ENCODE data around the gene OSTC.

OSTC gene

DNA sequence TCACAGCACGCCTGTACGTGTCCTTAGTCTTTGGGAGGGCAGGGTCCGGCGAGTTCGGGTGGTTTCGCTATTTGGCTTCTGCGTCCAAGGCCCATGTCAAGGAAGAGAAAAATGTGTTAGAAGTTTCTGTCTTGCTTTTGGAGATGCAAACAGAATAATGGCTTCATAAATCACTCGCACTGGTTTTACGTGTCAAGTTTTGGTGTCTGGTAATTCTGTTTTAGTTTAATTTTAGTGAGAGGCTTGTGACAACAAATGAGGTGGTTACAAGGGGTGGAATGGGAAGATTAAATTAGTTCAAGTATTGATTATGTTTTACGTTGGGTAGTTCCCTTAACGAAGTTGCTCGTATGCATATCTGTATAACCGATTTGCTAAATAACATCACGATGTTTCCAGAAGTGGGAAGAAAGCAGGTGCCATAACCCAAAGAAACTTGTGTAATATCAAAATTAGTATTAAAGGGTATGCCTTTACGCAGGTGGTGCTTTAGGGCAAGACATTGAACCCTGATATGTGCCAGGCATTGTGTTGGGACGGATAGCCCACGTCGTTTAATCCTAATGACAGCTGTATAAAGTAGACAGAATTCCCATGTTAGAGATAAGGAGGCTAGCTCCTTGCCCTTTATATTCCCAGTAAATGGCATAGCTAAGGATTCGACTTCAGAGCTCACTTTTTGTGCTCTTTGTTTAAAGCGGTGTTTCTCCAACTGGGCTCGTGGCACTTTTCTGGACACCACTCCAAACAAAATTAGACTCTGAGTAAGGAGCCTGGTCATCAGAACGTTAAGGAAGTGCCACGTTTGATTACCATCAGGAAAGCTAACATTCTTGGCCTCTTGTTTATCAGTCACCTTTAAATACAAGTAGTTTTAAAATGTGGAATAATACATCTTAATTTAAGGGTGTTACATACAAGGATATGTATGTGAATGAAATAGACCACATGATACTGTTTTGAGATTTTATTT, 29.2 kb upstream of the OSTC start:
- peaks cover 17% of the 10 kb centered on the region; the same call in 1 of the 2 replicates for H3K4me1 ChIP-seq (ENCODE audit: control insufficient read depth, insufficient read depth, low read length)
- H3K27me3 ChIP-seq (ENCODE audit: control insufficient read depth, insufficient read depth, low read length): no peaks in the 10 kb centered on the region
- H3K36me3 ChIP-seq (ENCODE audit: control insufficient read depth, insufficient read depth, low read length): peaks cover 54% of the 10 kb centered on the region
- peak overlapping the region; percentile 96 for H3K9ac ChIP-seq (ENCODE audit: low read length)
- H3K9me3 ChIP-seq (ENCODE audit: control insufficient read depth, insufficient read depth, low read depth, low read length): no peaks in the 10 kb centered on the region; the same call in 1 of the 2 replicates
- H3K4me3 ChIP-seq (ENCODE audit: low read depth, low read length): peak overlapping the region; percentile 86
- H3K27ac ChIP-seq (ENCODE audit: low read depth, low read length): peak overlapping the region; percentile 90

DNA sequence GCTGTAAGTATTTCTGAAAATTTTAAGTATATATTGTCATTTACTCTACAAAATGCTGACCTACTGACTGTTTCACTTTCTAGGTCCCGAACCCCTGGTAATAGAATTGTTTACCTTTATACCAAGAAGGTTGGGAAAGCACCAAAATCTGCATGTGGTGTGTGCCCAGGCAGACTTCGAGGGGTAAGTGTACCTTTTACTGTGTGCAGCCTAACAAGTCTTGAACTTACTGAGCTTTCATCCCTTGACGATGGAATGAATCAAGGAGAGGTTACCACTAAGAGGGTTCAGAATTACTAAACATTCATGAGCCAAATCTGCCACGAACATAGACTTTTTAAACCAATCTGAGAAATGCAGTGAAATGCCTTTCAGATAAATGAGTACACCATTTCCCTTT, 28.4 kb upstream of the OSTC start:
- Histone ChIP-seq H3K27me3 (ENCODE audit: control insufficient read depth, insufficient read depth, low read length) (no peaks in the 10 kb centered on the region), H3K36me3 (ENCODE audit: control insufficient read depth, insufficient read depth, low read length) (peaks cover 62% of the 10 kb centered on the region), H3K9me3 (ENCODE audit: control insufficient read depth, insufficient read depth, low read depth, low read length) (no peaks in the 10 kb centered on the region; the same call in 1 of the 2 replicates), H3K4me1 (ENCODE audit: control insufficient read depth, insufficient read depth, low read length) (peaks cover 17% of the 10 kb centered on the region; the same call in 1 of the 2 replicates), H3K4me3 (ENCODE audit: low read depth, low read length) (peak overlapping the region; percentile 86), H3K9ac (ENCODE audit: low read length) (peak overlapping the region; percentile 96), H3K27ac (ENCODE audit: low read depth, low read length) (no peak overlapping the region)

DNA sequence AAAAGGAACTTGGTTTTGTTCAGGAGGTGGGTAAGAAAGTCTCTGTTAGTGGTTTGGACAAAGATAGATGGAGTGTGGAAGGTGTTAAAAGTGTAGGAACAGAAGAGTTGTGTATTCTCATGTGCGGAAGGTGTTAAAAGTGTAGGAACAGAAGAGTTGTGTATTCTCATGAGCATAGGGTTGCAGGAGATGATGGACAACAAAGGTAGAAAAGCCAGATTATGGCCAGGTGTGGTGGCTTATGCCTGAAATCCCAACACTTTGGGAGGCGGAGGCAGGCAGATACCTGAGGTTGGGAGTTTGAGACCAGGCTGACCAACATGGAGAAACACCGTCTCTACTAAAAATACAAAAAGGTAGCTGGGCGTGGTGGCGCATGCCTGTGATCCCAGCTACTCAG, 27.6 kb upstream of the OSTC start:
- Histone ChIP-seq H3K36me3 (ENCODE audit: control insufficient read depth, insufficient read depth, low read length) (peaks cover 70% of the 10 kb centered on the region), H3K27ac (ENCODE audit: low read depth, low read length) (no peak overlapping the region), H3K9ac (ENCODE audit: low read length) (no peak overlapping the region), H3K4me3 (ENCODE audit: low read depth, low read length) (peak overlapping the region; percentile 86; the same call in 1 of the 2 replicates), H3K9me3 (ENCODE audit: control insufficient read depth, insufficient read depth, low read depth, low read length) (no peaks in the 10 kb centered on the region), H3K4me1 (ENCODE audit: control insufficient read depth, insufficient read depth, low read length) (peaks cover 17% of the 10 kb centered on the region; the same call in 1 of the 2 replicates), H3K27me3 (ENCODE audit: control insufficient read depth, insufficient read depth, low read length) (no peaks in the 10 kb centered on the region)

DNA sequence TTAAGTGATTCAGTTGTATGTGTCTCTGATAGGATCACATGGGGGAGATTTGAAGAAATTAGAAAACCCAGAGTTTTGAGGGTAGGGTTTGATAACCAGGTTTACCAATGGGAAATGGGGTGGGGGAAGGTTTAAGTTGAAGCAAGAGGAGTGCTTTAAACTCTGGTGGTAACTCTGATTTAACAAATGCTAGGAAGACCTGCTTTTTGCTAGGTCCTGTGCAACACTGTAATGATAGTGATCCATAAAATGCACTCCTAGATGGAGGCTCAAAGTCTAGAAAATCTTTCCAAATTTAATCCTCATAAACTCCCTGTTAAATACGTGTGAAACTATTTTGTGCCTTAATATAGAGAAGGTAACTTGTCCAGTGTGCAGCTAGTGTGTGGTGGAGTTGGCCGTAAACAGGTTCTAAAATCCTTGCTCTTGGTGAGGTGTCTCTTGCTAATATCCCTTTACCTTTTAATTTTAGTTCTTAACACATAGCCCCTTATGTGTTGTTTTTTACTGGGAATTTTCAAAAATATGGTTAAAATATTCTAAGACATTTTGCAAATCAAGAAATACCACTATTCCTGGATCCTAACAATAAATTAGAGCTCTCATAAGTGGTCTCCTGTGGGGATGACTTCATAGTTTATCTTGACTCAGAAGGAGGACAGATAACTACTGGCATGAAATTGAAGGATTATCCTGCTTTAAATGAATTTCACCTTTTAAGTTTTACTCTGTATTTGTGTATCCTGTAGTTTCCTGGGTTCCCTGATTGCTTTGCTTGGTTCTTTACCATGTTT, 25.9 kb upstream of the OSTC start:
- no peak overlapping the region for H3K9ac ChIP-seq (ENCODE audit: low read length)
- H3K4me1 ChIP-seq (ENCODE audit: control insufficient read depth, insufficient read depth, low read length): peaks cover 14% of the 10 kb centered on the region; the same call in 1 of the 2 replicates
- peaks cover 85% of the 10 kb centered on the region for H3K36me3 ChIP-seq (ENCODE audit: control insufficient read depth, insufficient read depth, low read length)

DNA sequence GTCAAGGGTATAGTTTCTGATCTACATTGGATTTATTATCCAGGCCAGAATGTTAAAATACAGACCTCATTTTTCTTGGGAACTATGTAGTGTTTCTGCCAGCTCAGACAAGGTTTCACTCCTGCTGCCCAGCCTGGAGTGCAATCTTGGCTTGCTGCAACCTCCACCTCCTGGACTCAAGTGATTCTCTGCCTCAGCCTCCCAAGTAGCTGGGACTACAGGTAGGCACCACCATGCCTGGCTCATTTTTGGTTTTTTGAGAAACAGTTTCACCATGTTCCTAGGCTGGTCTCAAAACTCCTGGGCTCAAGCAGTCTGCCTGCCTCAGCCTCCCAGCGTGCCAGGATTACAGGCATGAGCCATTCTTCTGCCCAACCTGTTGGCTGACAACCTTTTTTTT, 24.3 kb upstream of the OSTC start:
- H3K27ac ChIP-seq (ENCODE audit: low read depth, low read length): no peak overlapping the region
- H3K36me3 ChIP-seq (ENCODE audit: control insufficient read depth, insufficient read depth, low read length): peaks cover 98% of the 10 kb centered on the region
- no peak overlapping the region for H3K9ac ChIP-seq (ENCODE audit: low read length)
- no peaks in the 10 kb centered on the region for H3K27me3 ChIP-seq (ENCODE audit: control insufficient read depth, insufficient read depth, low read length)
- H3K4me3 ChIP-seq (ENCODE audit: low read depth, low read length): no peak overlapping the region
- peaks cover 9% of the 10 kb centered on the region; the same call in 1 of the 2 replicates for H3K4me1 ChIP-seq (ENCODE audit: control insufficient read depth, insufficient read depth, low read length)
- H3K9me3 ChIP-seq (ENCODE audit: control insufficient read depth, insufficient read depth, low read depth, low read length): no peaks in the 10 kb centered on the region

More for the DNA sequence above, 25.9 kb upstream of the OSTC start:
- H3K27me3 ChIP-seq (ENCODE audit: control insufficient read depth, insufficient read depth, low read length): no peaks in the 10 kb centered on the region
- H3K4me3 ChIP-seq (ENCODE audit: low read depth, low read length): no peak overlapping the region
- no peak overlapping the region for H3K27ac ChIP-seq (ENCODE audit: low read depth, low read length)
- no peaks in the 10 kb centered on the region for H3K9me3 ChIP-seq (ENCODE audit: control insufficient read depth, insufficient read depth, low read depth, low read length)

DNA sequence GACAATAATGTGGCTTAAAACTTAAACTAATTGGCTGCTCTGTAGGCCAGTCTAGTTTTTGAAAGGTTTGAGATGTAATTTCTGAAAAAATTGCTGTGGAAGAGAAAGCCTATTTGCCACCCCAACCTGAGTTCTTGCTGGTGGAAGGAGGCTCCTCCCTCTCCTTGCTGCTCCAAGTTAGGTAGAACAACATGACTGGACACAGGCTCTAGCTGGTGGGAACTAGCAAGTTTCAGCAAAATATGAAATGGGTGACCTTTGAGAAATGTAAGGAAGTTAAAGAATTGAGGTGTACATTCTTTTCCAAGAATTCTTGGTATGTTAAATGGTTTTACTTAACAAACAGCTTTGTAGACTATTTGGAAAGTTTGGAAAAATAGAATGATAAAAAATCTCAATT, 22.0 kb upstream of the OSTC start:
- no peaks in the 10 kb centered on the region for H3K4me1 ChIP-seq (ENCODE audit: control insufficient read depth, insufficient read depth, low read length)
- peaks cover 98% of the 10 kb centered on the region for H3K36me3 ChIP-seq (ENCODE audit: control insufficient read depth, insufficient read depth, low read length)
- H3K9ac ChIP-seq (ENCODE audit: low read length): no peak overlapping the region
- no peak overlapping the region for H3K27ac ChIP-seq (ENCODE audit: low read depth, low read length)
- no peak overlapping the region for H3K4me3 ChIP-seq (ENCODE audit: low read depth, low read length)
- no peaks in the 10 kb centered on the region for H3K9me3 ChIP-seq (ENCODE audit: control insufficient read depth, insufficient read depth, low read depth, low read length)
- no peaks in the 10 kb centered on the region for H3K27me3 ChIP-seq (ENCODE audit: control insufficient read depth, insufficient read depth, low read length)

DNA sequence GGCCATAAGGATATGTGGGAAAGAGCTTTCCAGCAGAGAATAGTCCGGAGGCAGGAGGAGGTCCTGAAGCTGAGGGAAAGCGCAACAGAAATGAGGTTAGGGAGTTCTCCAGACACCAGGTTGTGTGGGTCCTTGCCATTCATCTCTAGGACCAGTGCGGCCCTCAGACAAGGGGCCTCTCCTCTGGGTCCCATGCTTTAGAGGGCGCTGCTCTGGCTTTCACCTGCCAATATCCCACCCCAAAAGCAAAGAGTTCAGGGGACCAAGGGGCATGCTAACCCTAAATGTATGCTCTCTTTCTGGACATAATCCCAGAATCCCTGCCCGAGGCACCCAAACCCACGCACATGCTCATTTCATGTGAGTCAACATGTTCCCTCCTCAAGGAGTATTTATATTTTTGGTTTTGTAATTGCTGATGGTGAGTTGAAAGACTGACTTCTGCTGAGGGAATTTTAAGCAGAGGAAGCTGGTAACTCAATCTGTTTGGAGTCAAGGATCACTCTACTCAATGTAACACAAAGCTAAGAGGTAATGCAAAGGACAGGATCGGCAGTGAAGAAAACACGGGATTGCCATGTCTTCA, 15.2 kb upstream of the OSTC start:
- Histone ChIP-seq H3K4me3 (ENCODE audit: low read depth, low read length) (no peak overlapping the region), H3K9me3 (ENCODE audit: control insufficient read depth, insufficient read depth, low read depth, low read length) (no peaks in the 10 kb centered on the region), H3K27ac (ENCODE audit: low read depth, low read length) (no peak overlapping the region), H3K36me3 (ENCODE audit: control insufficient read depth, insufficient read depth, low read length) (peaks cover 54% of the 10 kb centered on the region), H3K27me3 (ENCODE audit: control insufficient read depth, insufficient read depth, low read length) (no peaks in the 10 kb centered on the region), H3K4me1 (ENCODE audit: control insufficient read depth, insufficient read depth, low read length) (no peaks in the 10 kb centered on the region), H3K9ac (ENCODE audit: low read length) (no peak overlapping the region)

DNA sequence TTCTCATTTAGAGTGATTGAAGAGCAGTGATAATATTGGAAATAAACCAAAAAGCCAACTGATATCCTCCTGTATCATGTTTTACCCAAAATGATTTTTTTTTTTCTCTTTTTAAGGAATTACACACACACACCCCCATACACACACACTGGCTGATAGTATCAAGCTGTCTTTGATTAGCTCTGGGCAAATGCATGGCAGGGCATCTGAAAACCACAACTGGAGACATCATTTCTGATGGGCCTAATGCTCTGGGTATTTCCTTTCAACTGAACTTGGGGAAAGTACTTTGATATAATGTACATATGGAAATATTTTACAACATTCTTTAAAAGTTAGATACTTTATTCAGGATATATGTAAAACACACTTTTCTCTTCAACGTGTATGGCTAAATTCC, 14.2 kb upstream of the OSTC start:
- H3K27ac ChIP-seq (ENCODE audit: low read depth, low read length): no peak overlapping the region; the same call in 1 of the 2 replicates
- H3K9me3 ChIP-seq (ENCODE audit: control insufficient read depth, insufficient read depth, low read depth, low read length): no peaks in the 10 kb centered on the region
- H3K4me1 ChIP-seq (ENCODE audit: control insufficient read depth, insufficient read depth, low read length): no peaks in the 10 kb centered on the region
- no peak overlapping the region for H3K4me3 ChIP-seq (ENCODE audit: low read depth, low read length)
- H3K9ac ChIP-seq (ENCODE audit: low read length): no peak overlapping the region
- H3K27me3 ChIP-seq (ENCODE audit: control insufficient read depth, insufficient read depth, low read length): no peaks in the 10 kb centered on the region
- peaks cover 44% of the 10 kb centered on the region for H3K36me3 ChIP-seq (ENCODE audit: control insufficient read depth, insufficient read depth, low read length)

DNA sequence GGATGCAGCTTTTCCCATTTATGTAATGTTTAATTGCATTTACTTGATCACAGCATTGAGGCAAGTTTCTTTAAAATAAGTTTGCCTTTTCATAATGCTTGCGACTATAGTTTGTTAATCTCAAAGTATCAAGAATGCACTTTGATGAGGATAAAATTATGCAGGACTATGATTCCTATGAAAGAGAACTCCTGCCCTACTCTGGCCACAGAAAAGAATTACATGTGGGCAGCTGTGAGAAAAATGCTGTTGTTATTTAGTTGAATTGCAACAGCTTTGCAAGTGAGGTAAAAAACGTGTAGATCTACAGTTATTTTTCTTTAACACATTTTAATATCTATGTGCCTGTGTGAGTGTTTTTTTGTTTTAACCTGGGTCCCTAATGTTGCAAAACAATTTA, 12.5 kb upstream of the OSTC start:
- Histone ChIP-seq H3K27ac (ENCODE audit: low read depth, low read length) (no peak overlapping the region), H3K9me3 (ENCODE audit: control insufficient read depth, insufficient read depth, low read depth, low read length) (no peaks in the 10 kb centered on the region), H3K9ac (ENCODE audit: low read length) (no peak overlapping the region), H3K36me3 (ENCODE audit: control insufficient read depth, insufficient read depth, low read length) (peaks cover 28% of the 10 kb centered on the region), H3K4me3 (ENCODE audit: low read depth, low read length) (no peak overlapping the region), H3K27me3 (ENCODE audit: control insufficient read depth, insufficient read depth, low read length) (no peaks in the 10 kb centered on the region), H3K4me1 (ENCODE audit: control insufficient read depth, insufficient read depth, low read length) (no peaks in the 10 kb centered on the region)

DNA sequence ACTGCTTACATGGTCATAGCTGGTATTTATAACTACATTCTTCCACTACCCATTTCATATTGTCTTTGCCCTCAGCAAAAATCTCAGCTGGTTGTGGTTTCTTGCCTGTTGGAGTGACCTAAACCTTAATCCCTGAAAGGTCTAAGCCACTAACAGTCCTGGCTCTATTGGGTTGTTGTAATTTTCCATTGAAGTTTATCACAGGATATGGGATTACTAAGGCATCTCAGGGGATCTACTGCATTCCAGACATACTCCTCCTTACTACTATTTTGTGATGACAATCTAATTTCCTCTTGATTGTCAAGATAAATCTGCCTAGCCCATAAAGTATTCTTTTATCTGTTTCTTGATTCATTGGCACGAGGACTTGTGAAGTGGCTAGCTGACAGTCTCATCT, 6.2 kb upstream of the OSTC start:
- H3K4me3 ChIP-seq (ENCODE audit: low read depth, low read length): no peak overlapping the region
- no peak overlapping the region for H3K9ac ChIP-seq (ENCODE audit: low read length)
- no peaks in the 10 kb centered on the region for H3K4me1 ChIP-seq (ENCODE audit: control insufficient read depth, insufficient read depth, low read length)
- H3K36me3 ChIP-seq (ENCODE audit: control insufficient read depth, insufficient read depth, low read length): no peaks in the 10 kb centered on the region
- no peaks in the 10 kb centered on the region for H3K9me3 ChIP-seq (ENCODE audit: control insufficient read depth, insufficient read depth, low read depth, low read length)
- H3K27ac ChIP-seq (ENCODE audit: low read depth, low read length): no peak overlapping the region
- no peaks in the 10 kb centered on the region for H3K27me3 ChIP-seq (ENCODE audit: control insufficient read depth, insufficient read depth, low read length)
